GM18870 (cell line): ENCODE measurements around the gene CTSH.
"Not testable (repeated sequence)": the region's sequence is repeated elsewhere in the genome, so short reads cannot be mapped to it uniquely, and the experiment has no call there.

Source experiments
- ATAC-seq: cut with Tn5 transposase; IDR thresholded peaks from one replicate; pipeline ENCODE4 v1.9.1; 2021; ENCODE audit warnings: moderate library complexity; ENCODE audit not compliant: unreplicated experiment

The CTSH gene

GRCh38 chr15:78944202-78944625 is 632 bp downstream of the CTSH start:
- ATAC-seq, result no peak

DNA sequence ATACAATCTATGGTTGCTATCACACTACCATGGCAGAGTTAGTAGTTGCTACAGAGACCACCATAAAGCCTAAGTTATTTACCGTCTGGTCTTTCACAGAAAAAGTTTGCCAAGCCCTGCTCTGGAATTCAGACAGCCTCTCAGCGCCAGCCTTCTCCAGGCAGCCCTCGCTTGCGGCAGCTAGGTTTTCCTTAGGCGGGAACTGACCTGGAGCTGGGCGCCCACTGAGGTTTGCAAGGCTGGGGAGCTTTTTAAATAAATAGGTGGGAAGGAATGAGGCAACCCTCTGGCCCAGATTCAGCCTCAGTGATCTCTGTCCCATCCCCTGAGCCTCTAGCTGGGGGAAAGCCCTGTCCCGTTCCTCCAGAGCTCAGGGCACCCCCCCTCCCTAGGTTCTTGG is 1.2 kb downstream of the CTSH start:
- ATAC-seq, result no peak

DNA sequence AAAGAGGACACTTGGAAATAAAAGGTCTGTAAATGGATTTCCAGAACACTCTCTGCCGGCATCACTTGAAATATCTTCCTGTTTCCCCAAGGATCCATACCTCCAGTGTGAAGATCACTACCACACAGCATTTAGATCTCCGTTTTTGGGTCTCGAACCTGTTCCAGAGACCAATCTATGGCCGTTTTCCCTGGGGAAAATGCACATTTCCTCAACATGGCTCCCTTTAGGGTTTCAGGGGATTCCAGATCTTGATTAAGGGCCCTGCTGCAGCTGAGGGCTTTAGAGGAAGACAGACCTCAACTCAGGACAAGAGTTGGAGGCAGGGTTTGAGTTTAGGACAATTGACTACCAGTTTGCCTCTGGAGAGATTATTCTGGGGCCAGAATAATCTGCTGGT is 2.1 kb downstream of the CTSH start:
- ATAC-seq, result no peak

- ATAC-seq, result peak; percentile 68
Measured at GRCh38 chr15:78938658-78939488, 6.0 kb downstream of the CTSH start.

DNA sequence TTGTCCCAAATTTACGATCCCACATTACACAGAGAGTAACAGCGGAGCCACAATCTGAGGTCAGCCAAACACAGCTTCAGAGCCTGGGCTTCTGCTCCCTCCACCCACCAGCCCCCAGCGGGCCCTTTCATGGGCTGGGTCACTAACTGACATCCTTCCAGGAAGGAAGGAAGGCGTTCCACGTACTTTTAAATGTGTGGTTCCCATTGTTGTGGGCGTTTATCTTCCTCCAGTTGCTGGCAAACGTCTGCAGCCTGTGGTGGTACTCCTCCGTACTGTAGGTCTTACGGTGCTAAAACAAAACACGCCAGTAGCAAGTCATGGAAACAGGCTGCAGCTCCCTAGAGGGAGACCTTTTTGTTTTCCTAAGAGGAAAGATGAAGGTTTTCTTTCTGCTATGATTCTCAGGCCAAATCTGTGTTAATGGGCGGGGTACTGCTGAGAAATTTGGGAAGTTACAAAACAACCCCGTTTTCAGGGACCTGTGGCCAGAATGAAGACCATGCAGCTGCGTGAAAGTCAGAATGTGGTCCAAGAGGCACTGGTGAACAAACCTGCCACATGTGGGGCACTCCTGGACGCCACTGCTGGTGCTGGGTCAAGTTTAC is 7.6 kb downstream of the CTSH start:
- no peak for ATAC-seq

GRCh38 chr15:78934655-78935023 is 10.2 kb downstream of the CTSH start:
- no peak for ATAC-seq

DNA sequence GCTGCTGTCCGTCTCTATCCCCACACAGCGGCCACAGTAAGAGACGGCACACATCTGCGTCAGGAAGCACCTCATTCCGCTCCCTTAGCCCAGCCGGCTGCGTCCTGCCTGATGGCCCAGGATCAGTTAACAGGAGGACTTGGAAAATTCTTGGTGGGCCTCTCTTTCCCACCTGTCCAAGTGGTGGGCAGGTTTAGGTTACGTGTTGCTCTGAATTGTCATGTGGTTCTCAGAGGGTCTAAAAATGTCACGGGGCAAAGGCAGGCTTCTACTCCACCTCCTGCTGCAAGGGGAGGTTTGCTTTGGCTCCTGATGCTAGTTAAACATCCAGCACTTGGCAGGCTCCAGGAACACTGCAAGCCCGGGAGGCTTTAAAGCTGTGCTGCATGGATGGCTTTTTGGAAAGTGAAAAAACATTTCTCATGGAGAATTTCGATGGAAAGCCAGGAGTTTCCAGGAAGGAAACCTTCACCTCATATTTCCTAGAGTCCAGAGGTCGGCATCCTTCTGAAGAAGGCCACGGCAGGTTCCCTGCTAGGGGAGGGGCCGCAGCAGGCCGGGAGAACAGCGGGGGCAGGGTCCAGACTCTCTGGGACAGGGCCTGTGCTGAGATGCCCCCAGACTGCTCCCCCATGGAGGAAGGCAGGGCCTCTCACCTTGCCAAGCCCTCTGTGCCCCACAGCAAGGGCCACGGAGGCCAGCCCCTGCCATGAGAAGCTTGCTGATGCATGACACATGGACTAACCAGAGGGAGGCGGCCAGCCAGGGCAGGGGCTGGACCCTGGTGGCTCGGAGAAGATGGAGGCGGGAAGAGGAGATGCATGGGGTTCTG is 10.8 kb downstream of the CTSH start:
- ATAC-seq, result no peak

GRCh38 chr15:78933187-78933822 is 11.5 kb downstream of the CTSH start:
- no peak for ATAC-seq

- no peak for ATAC-seq
Measured at GRCh38 chr15:78932258-78932808, 12.5 kb downstream of the CTSH start.

GRCh38 chr15:78931439-78932257 is 13.2 kb downstream of the CTSH start:
- ATAC-seq, result no peak

GRCh38 chr15:78930577-78931388 is 14.1 kb downstream of the CTSH start:
- no peak for ATAC-seq

DNA sequence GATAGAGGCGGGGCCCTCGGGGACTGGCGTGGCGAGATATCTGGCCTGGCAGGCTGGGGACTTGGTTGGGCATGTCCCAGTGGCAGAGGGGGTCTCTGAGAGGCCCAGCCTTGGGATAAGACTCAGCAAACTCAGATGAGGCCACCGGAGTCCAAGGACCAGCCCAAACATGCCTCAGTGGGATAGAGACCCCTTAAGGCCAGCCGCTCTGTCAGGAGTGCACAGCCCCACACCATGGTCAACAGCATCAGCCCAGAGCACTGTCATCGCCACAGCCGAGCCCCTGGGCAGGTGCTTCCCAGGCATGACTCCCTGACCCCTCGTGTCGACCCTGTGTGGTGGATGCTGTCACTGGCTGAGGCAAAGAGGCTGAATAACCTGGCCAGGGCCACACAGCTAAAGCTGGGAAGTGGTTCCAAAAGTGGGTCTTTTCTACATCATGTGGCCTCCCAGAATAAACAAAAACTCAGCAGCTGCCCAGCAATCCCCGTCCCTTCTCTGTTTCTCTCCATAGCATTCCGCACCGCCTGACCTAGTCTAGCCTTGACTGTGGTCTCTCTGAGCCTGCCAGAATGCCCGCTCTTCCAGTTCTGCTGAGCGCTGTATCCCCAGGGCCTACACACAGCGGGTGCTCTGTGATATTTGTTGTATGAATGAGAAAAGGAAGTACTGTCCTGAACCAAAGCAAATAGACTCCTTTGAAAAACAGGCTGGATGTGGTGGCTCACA is 15.1 kb downstream of the CTSH start:
- ATAC-seq, result no peak

- ATAC-seq, result no peak
Measured at GRCh38 chr15:78928616-78929093, 16.2 kb downstream of the CTSH start.

- ATAC-seq, result not testable (repeated sequence)
Measured at GRCh38 chr15:78928176-78928575, 16.7 kb downstream of the CTSH start.

DNA sequence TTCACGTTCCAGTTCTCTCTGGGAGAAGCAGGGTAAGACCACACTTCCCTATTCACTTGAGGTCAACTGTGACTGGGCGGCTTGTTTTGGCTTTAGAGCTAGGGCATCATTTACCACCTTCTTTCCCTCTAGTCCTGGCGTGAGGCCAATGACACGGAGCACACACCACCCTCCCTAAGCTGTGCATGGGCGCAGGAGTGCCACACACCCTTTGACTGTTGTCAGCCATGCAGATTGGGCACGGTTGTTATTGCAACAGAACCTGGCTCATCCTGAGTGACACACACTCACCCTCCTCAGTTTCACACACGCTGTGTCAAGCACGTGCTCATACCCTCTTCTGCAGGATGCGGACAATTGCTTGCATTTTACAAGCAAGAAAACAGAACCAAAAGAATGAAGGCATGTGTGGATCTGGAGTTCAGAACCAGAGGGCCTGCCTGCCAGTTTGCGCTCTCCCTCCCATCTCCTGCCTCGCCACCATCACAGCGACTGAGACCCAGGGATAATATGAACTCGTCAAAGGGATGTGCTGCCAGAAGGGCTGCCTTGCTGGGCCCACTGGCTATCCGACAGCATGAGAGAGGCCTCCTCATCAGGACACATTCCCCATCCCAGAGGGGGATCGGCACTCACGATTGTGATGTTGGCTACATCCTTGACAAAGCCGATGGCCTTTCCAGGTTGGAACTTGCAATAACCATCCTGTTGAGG is 17.6 kb downstream of the CTSH start:
- no peak for ATAC-seq

GRCh38 chr15:78925956-78926743 is 18.7 kb downstream of the CTSH start:
- ATAC-seq, result no peak

DNA sequence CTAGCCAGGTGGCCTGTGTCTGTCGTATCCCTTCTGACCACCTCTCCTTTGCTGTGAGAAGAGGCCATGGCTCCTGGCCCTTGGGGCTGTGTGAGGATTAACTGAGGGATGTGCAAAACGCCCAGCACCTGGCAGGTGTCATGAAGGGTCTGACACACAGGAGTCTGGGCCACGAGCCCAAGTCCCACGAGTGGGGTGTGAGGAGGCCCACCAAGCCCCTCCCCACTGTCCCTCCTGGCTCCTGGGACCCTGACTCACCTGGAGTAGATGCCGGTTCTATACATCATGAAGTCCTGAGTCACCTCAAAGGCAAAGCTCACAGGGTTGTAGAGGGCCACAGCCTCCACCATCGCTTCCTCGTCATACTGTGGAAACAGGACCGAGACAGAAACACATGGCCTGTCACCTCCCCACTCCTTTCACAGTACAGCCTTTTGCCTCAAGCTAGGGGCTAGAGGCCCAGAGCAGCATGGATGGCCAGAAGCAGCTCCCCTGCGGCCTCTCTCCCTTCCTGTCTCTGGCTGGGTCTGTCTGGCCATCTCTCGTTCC is 19.7 kb downstream of the CTSH start:
- ATAC-seq, result no peak
